Naive thymus-derived CD4-positive, alpha-beta T cell (primary cell): Measurements from ENCODE around the gene CD101. TPM values are rescaled to one million over a fixed set of nuclear protein-coding genes. Genes with fewer than 3 reads are reported as not detected.
A peak's percentile ranks its signal among the peaks of the same experiment; 100 is the strongest.

Source experiments
- ATAC-seq: fragments of 150-1000 bp; cut with Tn5 transposase; 2 replicates; pipeline ENCODE4 v1.10.0; 2021; ENCODE audit warnings: mild to moderate bottlenecking, moderate library complexity
- CTCF ChIA-PET: fragments of 350-600 bp; sonication (Branson Sonifier 250); formaldehyde crosslinking; loops from one replicate; lab custom pipeline; 2021; ENCODE audit warnings: antibody characterized with exemption; lab: Charles Lee
- POLR2A ChIA-PET: fragments of 350-600 bp; sonication (Branson Sonifier 250); formaldehyde crosslinking; loops from one replicate; lab custom pipeline; 2021; ENCODE audit warnings: antibody characterized with exemption, inconsistent platforms; lab: Charles Lee
- DNase-seq, 9 donors: peaks; one replicate each; pipeline versions ENCODE4 v3.0.0 to v3.0.0-alpha.2; 2020 to 2022; ENCODE audit warnings: mixed read lengths in 1 of 9
- H3K27ac ChIP-seq: one replicate; pipeline ENCODE4 v1.7.0; 2013; ENCODE audit warnings: mild to moderate bottlenecking, low read depth, low read length, moderate library complexity
- H3K27me3 ChIP-seq, 2 donors: one replicate each; pipeline ENCODE4 v1.7.0; 2013; ENCODE audit warnings: low read length in 2 of 2, mild to moderate bottlenecking in 2 of 2, moderate library complexity in 2 of 2; ENCODE audit not compliant: control insufficient read depth in 2 of 2, insufficient read depth in 2 of 2
- H3K36me3 ChIP-seq, 3 experiments: 1 replicate in 2 of 3; 2 replicates in 1 of 3; pipeline ENCODE4 v1.7.0; 2013; ENCODE audit warnings: low read length in 3 of 3, mild to moderate bottlenecking in 3 of 3, moderate library complexity in 1 of 3; ENCODE audit not compliant: insufficient read depth in 3 of 3, control insufficient read depth in 2 of 3
- H3K4me1 ChIP-seq, 2 donors: one replicate each; pipeline ENCODE4 v1.7.0; 2013; ENCODE audit warnings: low read length in 2 of 2, mild to moderate bottlenecking in 2 of 2, moderate library complexity in 1 of 2; ENCODE audit not compliant: control insufficient read depth in 2 of 2, insufficient read depth in 2 of 2
- H3K4me3 ChIP-seq: 2 replicates; pipeline ENCODE4 v1.7.0; 2013; ENCODE audit warnings: mild to moderate bottlenecking, low read length
- H3K9me3 ChIP-seq, 3 experiments: 1 replicate in 2 of 3; 2 replicates in 1 of 3; pipeline ENCODE4 v1.7.0; 2013; ENCODE audit warnings: low read length in 3 of 3; ENCODE audit not compliant: control insufficient read depth in 2 of 3
- H3K27ac Mint-ChIP-seq, 9 donors: one replicate each; pipeline ENCODE4 v1.8.0; 2020 to 2022; ENCODE audit warnings: mixed read lengths in 9 of 9, mild to moderate bottlenecking in 8 of 9, moderate library complexity in 5 of 9, inconsistent platforms in 2 of 9
- H3K27me3 Mint-ChIP-seq, 5 donors: one replicate each; pipeline ENCODE4 v1.8.0; 2021 to 2022; ENCODE audit warnings: mixed read lengths in 5 of 5, mild to moderate bottlenecking in 1 of 5
- H3K36me3 Mint-ChIP-seq, 5 donors: one replicate each; pipeline ENCODE4 v1.8.0; 2020 to 2022; ENCODE audit warnings: mixed read lengths in 5 of 5, mild to moderate bottlenecking in 3 of 5, inconsistent platforms in 1 of 5
- H3K4me1 Mint-ChIP-seq, 7 donors: one replicate each; pipeline ENCODE4 v1.8.0; 2020 to 2022; ENCODE audit warnings: mixed read lengths in 7 of 7, mild to moderate bottlenecking in 3 of 7, inconsistent platforms in 1 of 7
- H3K4me3 Mint-ChIP-seq, 10 donors: one replicate each; pipeline ENCODE4 v1.8.0; 2020 to 2022; ENCODE audit warnings: mild to moderate bottlenecking in 10 of 10, mixed read lengths in 10 of 10, moderate library complexity in 6 of 10, inconsistent platforms in 2 of 10
- H3K9me3 Mint-ChIP-seq, 11 donors: one replicate each; pipeline ENCODE4 v1.8.0; 2020 to 2022; ENCODE audit warnings: mixed read lengths in 11 of 11, mild to moderate bottlenecking in 4 of 11, inconsistent platforms in 1 of 11, moderate library complexity in 1 of 11
- intact Hi-C, 2 donors: fragments of 100-400 bp; cut with micrococcal nuclease; formaldehyde crosslinking; loops; one replicate each; pipeline ENCODE4 v1.15.1; 2023
- polyA plus RNA-seq, 2 donors: library from polyadenylated mRNA; unstranded; fragments of 300-500 nt; fragmentation: Illumina TruSeq; gene quantifications; one replicate each; pipeline ENCODE4 v1.2.3, GENCODE V29; 2021
- total RNA-seq, 6 experiments: library from RNA in 5 of 6; stranded (reverse) in 5 of 6; gene quantifications; 1 replicate in 5 of 6; 2 replicates in 1 of 6; pipeline ENCODE4 v1.2.3 and lab custom pipeline; 2021 to 2026

Gene CD101, protein sequence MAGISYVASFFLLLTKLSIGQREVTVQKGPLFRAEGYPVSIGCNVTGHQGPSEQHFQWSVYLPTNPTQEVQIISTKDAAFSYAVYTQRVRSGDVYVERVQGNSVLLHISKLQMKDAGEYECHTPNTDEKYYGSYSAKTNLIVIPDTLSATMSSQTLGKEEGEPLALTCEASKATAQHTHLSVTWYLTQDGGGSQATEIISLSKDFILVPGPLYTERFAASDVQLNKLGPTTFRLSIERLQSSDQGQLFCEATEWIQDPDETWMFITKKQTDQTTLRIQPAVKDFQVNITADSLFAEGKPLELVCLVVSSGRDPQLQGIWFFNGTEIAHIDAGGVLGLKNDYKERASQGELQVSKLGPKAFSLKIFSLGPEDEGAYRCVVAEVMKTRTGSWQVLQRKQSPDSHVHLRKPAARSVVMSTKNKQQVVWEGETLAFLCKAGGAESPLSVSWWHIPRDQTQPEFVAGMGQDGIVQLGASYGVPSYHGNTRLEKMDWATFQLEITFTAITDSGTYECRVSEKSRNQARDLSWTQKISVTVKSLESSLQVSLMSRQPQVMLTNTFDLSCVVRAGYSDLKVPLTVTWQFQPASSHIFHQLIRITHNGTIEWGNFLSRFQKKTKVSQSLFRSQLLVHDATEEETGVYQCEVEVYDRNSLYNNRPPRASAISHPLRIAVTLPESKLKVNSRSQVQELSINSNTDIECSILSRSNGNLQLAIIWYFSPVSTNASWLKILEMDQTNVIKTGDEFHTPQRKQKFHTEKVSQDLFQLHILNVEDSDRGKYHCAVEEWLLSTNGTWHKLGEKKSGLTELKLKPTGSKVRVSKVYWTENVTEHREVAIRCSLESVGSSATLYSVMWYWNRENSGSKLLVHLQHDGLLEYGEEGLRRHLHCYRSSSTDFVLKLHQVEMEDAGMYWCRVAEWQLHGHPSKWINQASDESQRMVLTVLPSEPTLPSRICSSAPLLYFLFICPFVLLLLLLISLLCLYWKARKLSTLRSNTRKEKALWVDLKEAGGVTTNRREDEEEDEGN
- total RNA-seq (10 to 100 TPM in 3 of 5 experiments, 1 to 10 TPM in 2; 3.9 to 15.4 (median 10.3) TPM), polyA plus RNA-seq (1 to 10 TPM; 5.8 to 9.9 TPM), total RNA-seq (lab: John Stamatoyannopoulos, UW) (5.7 reads per million, percentile 26 among the genes with 10 or more reads in this experiment)

DNA sequence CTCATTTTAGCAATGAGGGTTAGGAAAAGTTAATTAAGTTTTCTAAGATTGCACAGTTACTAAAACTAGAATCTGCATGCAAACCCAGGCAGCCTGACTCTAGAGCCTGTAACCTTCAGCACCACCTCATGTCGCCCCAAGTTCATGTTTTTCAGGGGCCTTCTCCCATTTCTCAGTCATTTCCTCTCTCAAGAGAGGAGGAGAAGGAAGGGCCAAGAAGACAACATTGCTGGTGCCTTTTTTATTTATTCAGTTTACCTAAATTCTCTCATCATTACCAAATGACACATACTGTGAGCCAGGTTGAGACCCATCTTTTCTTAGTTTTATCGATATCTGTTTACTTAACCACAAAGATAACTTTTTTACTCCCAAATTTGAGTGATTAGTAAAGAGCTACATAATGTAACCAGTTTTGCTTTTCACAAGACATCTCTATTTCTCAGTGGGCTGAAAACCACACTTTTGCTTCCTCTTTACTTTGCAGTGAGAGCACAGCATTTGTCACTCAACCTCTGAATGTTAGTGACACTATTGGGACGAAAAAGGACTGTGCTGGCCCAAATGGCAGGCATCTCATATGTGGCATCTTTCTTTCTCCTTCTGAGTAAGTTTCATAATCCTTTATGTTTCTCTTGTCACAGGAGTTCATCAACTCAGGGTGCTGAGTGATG is at the start of gene CD101:
CD101 (plus strand) TSS at position 507 of the 674 bp plus-strand sequence; CDS start at position 565, 58 bp downstream.
- Mint-ChIP-seq H3K4me3 (peak within 1 kb of the TSS; percentile 30 to 72 (median 60)), H3K36me3 (peaks cover 0 to 12% (median 0%) of the 10 kb centered on the region in 5 donors), H3K27me3 (no peaks in the 10 kb centered on the region), H3K9me3 (peaks cover 0 to 7% (median 0%) of the 10 kb centered on the region in 11 donors), H3K27ac (peak within 1 kb of the TSS; percentile 84 to 95 (median 87)), H3K4me1 (peaks cover 36 to 72% (median 59%) of the 10 kb centered on the region in 7 donors)
- Histone ChIP-seq H3K27me3 (no peaks in the 10 kb centered on the region), H3K36me3 (no peaks in the 10 kb centered on the region), H3K4me3 (peak within 1 kb of the TSS; percentile 17), H3K9me3 (no peaks in the 10 kb centered on the region), H3K4me1 (peaks cover 0 to 48% of the 10 kb centered on the region in 2 donors), H3K27ac (peak within 1 kb of the TSS; percentile 60)
- DNase-seq (peak in 4 of 9 donors; percentile 18 to 39 (median 32)), ATAC-seq (peak; percentile 72)
- intact Hi-C loops, result loop anchor here (1.0 to 10.0 kb wide), 11 partner anchors 8 to 837 kb away; partner anchors contain the start of genes ATP1A1 (in 1 of the 2), MAN1A2 (in 1 of the 2) and TENT5C (in 1 of the 2)
- ChIA-PET CTCF (interaction anchor here (0.9 to 2.2 kb wide), 4 partner anchors 8 to 127 kb away, joined by 3 to 12 read pairs (median 4); no protein-coding TSS in a partner anchor), POLR2A (interaction anchor here (0.7 to 2.8 kb wide), 9 partner anchors 8 to 263 kb away, joined by 3 to 23 read pairs (median 7); partner anchors contain the start of gene TTF2)

DNA sequence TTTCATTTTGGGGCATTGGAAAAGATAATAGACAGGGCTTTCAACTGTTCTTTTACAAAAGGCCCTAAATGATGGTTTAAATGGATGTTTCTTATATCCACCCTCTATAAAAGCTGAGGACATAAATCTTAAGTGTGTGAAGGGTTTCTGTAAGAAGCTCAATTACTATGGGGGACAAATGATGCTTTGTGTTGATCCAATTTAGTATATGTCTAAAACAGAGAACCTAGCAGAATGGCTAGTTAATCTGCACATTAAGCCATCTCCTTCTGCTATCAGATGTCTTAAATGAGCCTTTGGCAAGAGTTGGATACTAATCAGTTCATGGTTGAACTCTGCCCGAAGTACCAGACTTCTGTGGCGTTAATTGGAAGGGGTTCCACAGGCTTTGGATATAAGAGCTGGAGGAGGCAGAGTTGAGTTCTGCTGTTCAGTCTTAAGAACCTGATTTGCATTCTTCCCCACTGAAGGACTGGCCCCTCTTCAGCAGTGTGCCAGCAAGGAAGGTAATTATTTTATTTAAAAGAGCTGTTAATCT is 48.8 kb upstream of the CD101 start:
- Histone ChIP-seq H3K9me3 (no peaks in the 10 kb centered on the region), H3K27me3 (no peaks in the 10 kb centered on the region), H3K27ac (no peak overlapping the region), H3K36me3 (no peaks in the 10 kb centered on the region), H3K4me1 (no peaks in the 10 kb centered on the region), H3K4me3 (no peak overlapping the region)
- H3K27ac Mint-ChIP-seq, result peak overlapping the region in 1 of 9 donors; percentile 21
- ChIA-PET CTCF (interaction anchor here (0.7 kb wide), 1 partner anchor 42 kb away, joined by 4 read pairs; no protein-coding TSS in a partner anchor), POLR2A (no interaction called here)
- peaks cover 0 to 10% (median 0%) of the 10 kb centered on the region in 5 donors for H3K36me3 Mint-ChIP-seq
- H3K4me1 Mint-ChIP-seq, result peaks cover 0 to 6% (median 0%) of the 10 kb centered on the region in 7 donors
- intact Hi-C loops, result no loop called here
- DNase-seq (no peak), ATAC-seq (no peak)
- no peak overlapping the region for H3K4me3 Mint-ChIP-seq
- H3K9me3 Mint-ChIP-seq, result no peaks in the 10 kb centered on the region
- H3K27me3 Mint-ChIP-seq, result no peaks in the 10 kb centered on the region

DNA sequence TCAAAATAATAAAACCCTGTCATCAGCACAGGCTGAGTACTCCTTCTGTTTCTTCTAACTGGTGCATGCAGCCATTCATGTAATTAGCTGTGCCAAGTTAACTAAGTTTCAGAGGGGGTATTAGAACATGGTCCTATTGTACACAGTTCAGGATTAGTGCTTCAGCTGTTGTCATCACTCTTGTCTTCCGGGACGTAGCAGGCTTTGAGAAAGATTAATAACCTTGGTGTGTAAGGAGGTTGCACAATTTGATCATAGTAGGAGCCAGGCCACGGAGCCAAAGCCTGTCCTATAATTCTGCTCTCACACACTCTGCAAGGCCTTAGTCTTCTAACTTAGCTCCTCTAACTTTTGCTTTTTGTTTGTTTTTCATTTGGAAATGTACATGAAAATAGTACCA is 47.1 kb upstream of the CD101 start:
- intact Hi-C loops, result no loop called here
- POLR2A ChIA-PET, result interaction anchor here (0.9 kb wide), 1 partner anchor 32 kb away, joined by 3 read pairs; no protein-coding TSS in a partner anchor
- Mint-ChIP-seq H3K9me3 (no peaks in the 10 kb centered on the region), H3K27me3 (no peaks in the 10 kb centered on the region), H3K27ac (no peak overlapping the region), H3K4me1 (peaks cover 0 to 6% (median 0%) of the 10 kb centered on the region in 7 donors), H3K36me3 (peaks cover 0 to 10% (median 0%) of the 10 kb centered on the region in 5 donors), H3K4me3 (no peak overlapping the region)
- no peak for ATAC-seq
- no peaks in the 10 kb centered on the region for H3K4me1 ChIP-seq
- H3K27ac ChIP-seq, result no peak overlapping the region
- H3K4me3 ChIP-seq, result no peak overlapping the region
- no peaks in the 10 kb centered on the region for H3K36me3 ChIP-seq
- H3K27me3 ChIP-seq, result no peaks in the 10 kb centered on the region
- no peak for DNase-seq
- H3K9me3 ChIP-seq, result no peaks in the 10 kb centered on the region
- CTCF ChIA-PET, result no interaction called here

DNA sequence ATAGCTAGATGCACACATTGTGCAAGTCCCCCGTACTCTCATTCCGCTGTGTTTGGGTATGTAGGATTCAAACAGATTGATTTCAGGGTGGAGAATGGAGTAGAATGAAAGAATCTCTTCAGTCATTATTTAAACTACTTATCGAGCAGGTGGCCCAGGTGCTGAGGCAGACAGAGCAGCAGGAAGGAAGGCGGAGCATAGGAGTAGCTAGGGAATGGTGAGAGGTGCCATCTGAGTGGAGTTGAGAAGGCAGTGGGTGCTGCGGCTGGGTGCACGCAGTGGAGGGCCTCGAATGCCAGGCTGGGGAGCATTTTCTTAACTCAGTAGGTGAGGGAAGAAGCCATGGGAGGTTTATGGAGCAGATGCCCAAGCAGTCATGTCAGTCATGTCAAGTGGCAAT is 45.2 kb upstream of the CD101 start:
- ChIA-PET POLR2A (no interaction called here), CTCF (no interaction called here)
- no peak overlapping the region for H3K27ac Mint-ChIP-seq
- H3K27me3 Mint-ChIP-seq, result no peaks in the 10 kb centered on the region
- intact Hi-C loops, result no loop called here
- Histone ChIP-seq H3K36me3 (no peaks in the 10 kb centered on the region), H3K4me1 (no peaks in the 10 kb centered on the region), H3K9me3 (no peaks in the 10 kb centered on the region), H3K27me3 (no peaks in the 10 kb centered on the region), H3K4me3 (no peak overlapping the region), H3K27ac (no peak overlapping the region)
- peaks cover 0 to 6% (median 0%) of the 10 kb centered on the region in 7 donors for H3K4me1 Mint-ChIP-seq
- H3K9me3 Mint-ChIP-seq, result no peaks in the 10 kb centered on the region
- ATAC-seq (no peak), DNase-seq (no peak)
- H3K36me3 Mint-ChIP-seq, result peaks cover 0 to 4% (median 0%) of the 10 kb centered on the region in 5 donors
- no peak overlapping the region for H3K4me3 Mint-ChIP-seq

DNA sequence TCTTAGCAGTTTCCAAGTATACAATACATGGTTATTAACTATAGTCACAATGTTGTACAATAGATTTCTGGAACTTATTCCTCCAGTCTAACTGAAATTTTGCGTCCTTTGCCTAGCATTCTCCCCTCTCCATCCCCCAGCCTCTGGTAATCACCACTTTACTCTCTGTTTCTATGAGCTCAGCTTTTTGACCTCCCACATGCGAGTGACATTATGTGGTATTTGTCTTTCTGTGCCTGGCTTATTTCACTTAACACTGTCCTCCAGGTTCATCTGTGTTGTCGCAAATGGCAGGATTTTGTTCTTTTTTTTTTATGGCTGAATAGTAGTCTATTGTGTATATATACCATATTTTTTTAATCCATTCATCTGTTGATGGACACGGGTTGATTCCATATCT is 43.9 kb upstream of the CD101 start:
- H3K27me3 Mint-ChIP-seq, result no peaks in the 10 kb centered on the region
- DNase-seq (no peak), ATAC-seq (no peak)
- H3K4me3 Mint-ChIP-seq, result no peak overlapping the region
- Histone ChIP-seq H3K27me3 (no peaks in the 10 kb centered on the region), H3K27ac (no peak overlapping the region), H3K4me3 (no peak overlapping the region), H3K36me3 (no peaks in the 10 kb centered on the region), H3K9me3 (no peaks in the 10 kb centered on the region), H3K4me1 (peaks cover 2 to 6% of the 10 kb centered on the region in 2 donors)
- H3K36me3 Mint-ChIP-seq, result peaks cover 0 to 4% (median 0%) of the 10 kb centered on the region in 5 donors
- H3K27ac Mint-ChIP-seq, result no peak overlapping the region
- ChIA-PET CTCF (interaction anchor here (0.7 kb wide), 1 partner anchor 348 kb away, joined by 3 read pairs; no protein-coding TSS in a partner anchor), POLR2A (no interaction called here)
- H3K4me1 Mint-ChIP-seq, result no peaks in the 10 kb centered on the region
- no peaks in the 10 kb centered on the region for H3K9me3 Mint-ChIP-seq
- intact Hi-C loops, result no loop called here
